OCI-LY1 (cell line): ENCODE measurements around the gene ROCK2.
"Not testable (repeated sequence)": the region's sequence is repeated elsewhere in the genome, so short reads cannot be mapped to it uniquely, and the experiment has no call there.

Experiments
- H2AFZ ChIP-seq: fragments of 200-600 bp; sonication (generic), shearing (Covaris generic); 2 replicates; pipeline ENCODE4 v1.6.0; 2014; ENCODE audit warnings: antibody characterized with exemption, mild to moderate bottlenecking, low read length
- H3F3A ChIP-seq: fragments of 200-600 bp; sonication (generic), shearing (Covaris generic); 2 replicates; pipeline ENCODE4 v1.6.0; 2014; ENCODE audit warnings: mild to moderate bottlenecking, antibody characterized with exemption, low read length, moderate library complexity; ENCODE audit not compliant: insufficient read depth
- H3K27ac ChIP-seq: fragments of 200-600 bp; sonication (generic); 2 replicates; pipeline ENCODE4 v1.5.1; 2014; ENCODE audit warnings: low read length, mixed run types, mild to moderate bottlenecking, low read depth; ENCODE audit not compliant: poor library complexity, severe bottlenecking
- H3K27me3 ChIP-seq: fragments of 200-600 bp; sonication (generic); 2 replicates; pipeline ENCODE4 v1.6.0; 2014; ENCODE audit warnings: antibody characterized with exemption, mild to moderate bottlenecking, low read length, moderate library complexity; ENCODE audit not compliant: insufficient read depth
- H3K36me3 ChIP-seq: fragments of 200-600 bp; sonication (generic); 2 replicates; pipeline ENCODE4 v1.6.1; 2014; ENCODE audit warnings: mild to moderate bottlenecking, antibody characterized with exemption, low read length, moderate library complexity, mixed read lengths; ENCODE audit not compliant: insufficient read depth
- H3K4me1 ChIP-seq: fragments of 200-600 bp; sonication (generic); 2 replicates; pipeline ENCODE4 v1.5.1; 2014; ENCODE audit warnings: mild to moderate bottlenecking, low read length, moderate library complexity; ENCODE audit not compliant: insufficient read depth, severe bottlenecking
- H3K4me2 ChIP-seq: fragments of 200-600 bp; sonication (generic), shearing (Covaris generic); 2 replicates; pipeline ENCODE4 v1.6.1; 2014; ENCODE audit warnings: low read length
- H3K4me3 ChIP-seq: fragments of 200-600 bp; sonication (generic); 2 replicates; pipeline ENCODE4 v1.5.1; 2014; ENCODE audit warnings: low read length, low read depth, mild to moderate bottlenecking, mixed read lengths; ENCODE audit not compliant: poor library complexity, severe bottlenecking
- H3K79me2 ChIP-seq: fragments of 200-600 bp; shearing (Covaris generic); 2 replicates; pipeline ENCODE4 v1.6.1; 2016; ENCODE audit warnings: mixed run types, low read length, mixed read lengths; ENCODE audit not compliant: insufficient read depth
- H3K9ac ChIP-seq: fragments of 200-600 bp; sonication (generic), shearing (Covaris generic); 2 replicates; pipeline ENCODE4 v1.6.1; 2014; ENCODE audit warnings: mild to moderate bottlenecking, low read length, mixed read lengths
- H3K9me2 ChIP-seq: fragments of 200-600 bp; sonication (generic), shearing (Covaris generic); 2 replicates; pipeline ENCODE4 v1.6.1; 2014; ENCODE audit warnings: low read depth, mild to moderate bottlenecking, low read length, mixed read lengths
- H3K9me3 ChIP-seq: fragments of 200-600 bp; shearing (Covaris generic); 2 replicates; pipeline ENCODE4 v1.6.1; 2014; ENCODE audit warnings: low read length, mixed read lengths
- H4K20me1 ChIP-seq: fragments of 200-600 bp; sonication (generic), shearing (Covaris generic); 2 replicates; pipeline ENCODE4 v1.6.0; 2016; ENCODE audit warnings: mild to moderate bottlenecking, low read length; ENCODE audit not compliant: insufficient read depth
- CTCF ChIP-seq: fragments of 200-600 bp; sonication (generic), shearing (Covaris generic); IDR thresholded peaks from 2 replicates; pipeline ENCODE4 v1.5.1; 2017; ENCODE audit warnings: mild to moderate bottlenecking, antibody characterized with exemption, low read length, moderate library complexity, mixed read lengths
- EZH2 ChIP-seq: fragments of 200-600 bp; sonication (generic), shearing (Covaris generic); IDR thresholded peaks from 2 replicates; pipeline ENCODE4 v1.8.0; 2017; ENCODE audit warnings: borderline replicate concordance, mixed run types, mild to moderate bottlenecking, antibody characterized with exemption, low read length, moderate library complexity, mixed read lengths

The ROCK2 gene

GRCh38 chr2:11236335-11236734 lies 108.1 kb downstream of the ROCK2 start:
- no peak overlapping the region for H2AFZ ChIP-seq
- TF ChIP-seq CTCF (no peak), EZH2 (no peak)
- H3K79me2 ChIP-seq: no peaks in the 10 kb centered on the region

GRCh38 chr2:11235583-11235982 lies 108.9 kb downstream of the ROCK2 start:
- no peaks in the 10 kb centered on the region for H3K9me2 ChIP-seq
- TF ChIP-seq EZH2: no peak
- no peak for TF ChIP-seq CTCF
- no peak overlapping the region for H2AFZ ChIP-seq
- H3K4me3 ChIP-seq: no peak overlapping the region
- no peak overlapping the region for H3K4me2 ChIP-seq
- H3K79me2 ChIP-seq: no peaks in the 10 kb centered on the region
- H3K4me1 ChIP-seq: peaks cover 7% of the 10 kb centered on the region
- no peak overlapping the region for H3K27ac ChIP-seq
- H3K36me3 ChIP-seq: peaks cover 3% of the 10 kb centered on the region; the same call in 1 of the 2 replicates
- no peaks in the 10 kb centered on the region for H4K20me1 ChIP-seq
- H3F3A ChIP-seq: no peaks in the 10 kb centered on the region
- no peaks in the 10 kb centered on the region for H3K9me3 ChIP-seq
- no peak overlapping the region for H3K9ac ChIP-seq
- no peaks in the 10 kb centered on the region for H3K27me3 ChIP-seq

More at GRCh38 chr2:11236335-11236734, 108.1 kb downstream of the ROCK2 start:
- no peaks in the 10 kb centered on the region for H3K27me3 ChIP-seq
- H3F3A ChIP-seq: no peaks in the 10 kb centered on the region
- H3K9me3 ChIP-seq: no peaks in the 10 kb centered on the region
- H3K9ac ChIP-seq: no peak overlapping the region
- peaks cover 7% of the 10 kb centered on the region for H3K4me1 ChIP-seq
- H3K27ac ChIP-seq: no peak overlapping the region
- peaks cover 3% of the 10 kb centered on the region; the same call in 1 of the 2 replicates for H3K36me3 ChIP-seq
- no peak overlapping the region for H3K4me3 ChIP-seq
- H3K9me2 ChIP-seq: no peaks in the 10 kb centered on the region
- no peak overlapping the region for H3K4me2 ChIP-seq
- H4K20me1 ChIP-seq: no peaks in the 10 kb centered on the region

DNA sequence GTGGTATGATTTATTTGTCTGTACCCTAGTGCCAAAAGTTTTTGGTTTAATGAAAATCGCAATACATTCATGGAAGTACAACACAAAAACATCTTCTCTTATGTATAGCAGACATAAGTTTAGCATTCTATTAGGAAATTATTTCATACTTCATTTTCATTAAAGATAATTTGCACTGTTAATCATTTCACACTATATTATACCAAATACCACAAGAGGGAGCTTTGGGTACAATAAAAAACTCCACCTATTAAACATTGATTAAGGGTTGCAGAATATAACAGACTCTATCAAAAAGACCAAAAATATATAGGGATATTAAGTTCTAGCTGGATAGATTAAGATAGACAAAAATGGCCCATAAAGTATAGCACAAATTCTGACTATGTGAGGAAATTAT lies 110.1 kb downstream of the ROCK2 start:
- Histone ChIP-seq H3K27ac (no peak overlapping the region), H2AFZ (no peak overlapping the region), H3K9me3 (no peaks in the 10 kb centered on the region), H3K36me3 (peaks cover 3% of the 10 kb centered on the region; the same call in 1 of the 2 replicates), H3F3A (no peaks in the 10 kb centered on the region), H3K9me2 (no peaks in the 10 kb centered on the region), H3K4me2 (no peak overlapping the region), H3K4me1 (peaks cover 7% of the 10 kb centered on the region), H4K20me1 (no peaks in the 10 kb centered on the region), H3K27me3 (no peaks in the 10 kb centered on the region), H3K9ac (no peak overlapping the region), H3K4me3 (no peak overlapping the region), H3K79me2 (no peaks in the 10 kb centered on the region)
- TF ChIP-seq EZH2: no peak
- peak; percentile 65 for TF ChIP-seq CTCF

DNA sequence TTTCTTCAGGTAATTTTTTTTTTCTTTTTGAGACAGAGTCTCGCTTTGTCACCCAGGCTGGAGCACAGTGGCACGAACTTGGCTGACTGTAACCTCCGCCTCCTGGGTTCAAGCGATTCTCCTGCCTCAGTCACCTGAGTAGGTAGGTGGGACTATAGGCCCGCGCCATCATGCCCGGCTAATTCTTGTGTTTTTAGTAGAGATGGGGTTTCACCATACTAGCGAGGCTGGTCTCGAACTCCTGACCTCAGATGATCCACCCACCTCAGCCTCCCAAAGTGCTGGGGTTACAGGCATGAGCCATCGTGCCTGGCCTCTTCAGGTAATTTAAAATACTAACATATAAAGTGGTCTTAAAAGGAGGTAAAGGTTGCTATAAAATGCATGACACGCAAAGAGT lies 113.2 kb downstream of the ROCK2 start:
- H3K9me2 ChIP-seq, H3K27ac ChIP-seq, H3K4me1 ChIP-seq, H3K79me2 ChIP-seq, H3K27me3 ChIP-seq, H2AFZ ChIP-seq, H3K4me2 ChIP-seq, H3F3A ChIP-seq, H3K36me3 ChIP-seq, H3K9me3 ChIP-seq, H4K20me1 ChIP-seq, H3K9ac ChIP-seq, H3K4me3 ChIP-seq: not testable (repeated sequence)
